OCI-LY1 (cell line): Measurements from ENCODE around the gene ZNF846.

Experiments
- H2AFZ ChIP-seq: fragments of 200-600 bp; sonication (generic), shearing (Covaris generic); 2 replicates; pipeline ENCODE4 v1.6.0; 2014; ENCODE audit warnings: antibody characterized with exemption, mild to moderate bottlenecking, low read length
- H3F3A ChIP-seq: fragments of 200-600 bp; sonication (generic), shearing (Covaris generic); 2 replicates; pipeline ENCODE4 v1.6.0; 2014; ENCODE audit warnings: mild to moderate bottlenecking, antibody characterized with exemption, low read length, moderate library complexity; ENCODE audit not compliant: insufficient read depth
- H3K27ac ChIP-seq: fragments of 200-600 bp; sonication (generic); 2 replicates; pipeline ENCODE4 v1.5.1; 2014; ENCODE audit warnings: low read length, mixed run types, mild to moderate bottlenecking, low read depth; ENCODE audit not compliant: poor library complexity, severe bottlenecking
- H3K27me3 ChIP-seq: fragments of 200-600 bp; sonication (generic); 2 replicates; pipeline ENCODE4 v1.6.0; 2014; ENCODE audit warnings: antibody characterized with exemption, mild to moderate bottlenecking, low read length, moderate library complexity; ENCODE audit not compliant: insufficient read depth
- H3K36me3 ChIP-seq: fragments of 200-600 bp; sonication (generic); 2 replicates; pipeline ENCODE4 v1.6.1; 2014; ENCODE audit warnings: mild to moderate bottlenecking, antibody characterized with exemption, low read length, moderate library complexity, mixed read lengths; ENCODE audit not compliant: insufficient read depth
- H3K4me1 ChIP-seq: fragments of 200-600 bp; sonication (generic); 2 replicates; pipeline ENCODE4 v1.5.1; 2014; ENCODE audit warnings: mild to moderate bottlenecking, low read length, moderate library complexity; ENCODE audit not compliant: insufficient read depth, severe bottlenecking
- H3K4me2 ChIP-seq: fragments of 200-600 bp; sonication (generic), shearing (Covaris generic); 2 replicates; pipeline ENCODE4 v1.6.1; 2014; ENCODE audit warnings: low read length
- H3K4me3 ChIP-seq: fragments of 200-600 bp; sonication (generic); 2 replicates; pipeline ENCODE4 v1.5.1; 2014; ENCODE audit warnings: low read length, low read depth, mild to moderate bottlenecking, mixed read lengths; ENCODE audit not compliant: poor library complexity, severe bottlenecking
- H3K79me2 ChIP-seq: fragments of 200-600 bp; shearing (Covaris generic); 2 replicates; pipeline ENCODE4 v1.6.1; 2016; ENCODE audit warnings: mixed run types, low read length, mixed read lengths; ENCODE audit not compliant: insufficient read depth
- H3K9ac ChIP-seq: fragments of 200-600 bp; sonication (generic), shearing (Covaris generic); 2 replicates; pipeline ENCODE4 v1.6.1; 2014; ENCODE audit warnings: mild to moderate bottlenecking, low read length, mixed read lengths
- H3K9me2 ChIP-seq: fragments of 200-600 bp; sonication (generic), shearing (Covaris generic); 2 replicates; pipeline ENCODE4 v1.6.1; 2014; ENCODE audit warnings: low read depth, mild to moderate bottlenecking, low read length, mixed read lengths
- H3K9me3 ChIP-seq: fragments of 200-600 bp; shearing (Covaris generic); 2 replicates; pipeline ENCODE4 v1.6.1; 2014; ENCODE audit warnings: low read length, mixed read lengths
- H4K20me1 ChIP-seq: fragments of 200-600 bp; sonication (generic), shearing (Covaris generic); 2 replicates; pipeline ENCODE4 v1.6.0; 2016; ENCODE audit warnings: mild to moderate bottlenecking, low read length; ENCODE audit not compliant: insufficient read depth
- CTCF ChIP-seq: fragments of 200-600 bp; sonication (generic), shearing (Covaris generic); IDR thresholded peaks from 2 replicates; pipeline ENCODE4 v1.5.1; 2017; ENCODE audit warnings: mild to moderate bottlenecking, antibody characterized with exemption, low read length, moderate library complexity, mixed read lengths
- EZH2 ChIP-seq: fragments of 200-600 bp; sonication (generic), shearing (Covaris generic); IDR thresholded peaks from 2 replicates; pipeline ENCODE4 v1.8.0; 2017; ENCODE audit warnings: borderline replicate concordance, mixed run types, mild to moderate bottlenecking, antibody characterized with exemption, low read length, moderate library complexity, mixed read lengths

ZNF846 gene

GRCh38 chr19:9808855-9809824 lies 40.6 kb upstream of the ZNF846 start:
- Histone ChIP-seq H3K9ac (peak overlapping the region; percentile 10; the same call in 1 of the 2 replicates), H3K27me3 (no peaks in the 10 kb centered on the region), H3K79me2 (no peaks in the 10 kb centered on the region), H4K20me1 (no peaks in the 10 kb centered on the region), H3K27ac (peak overlapping the region; percentile 73), H3K4me2 (no peak overlapping the region), H3K9me2 (no peaks in the 10 kb centered on the region), H3K4me3 (no peak overlapping the region), H3K4me1 (peaks cover 5% of the 10 kb centered on the region), H3K9me3 (no peaks in the 10 kb centered on the region), H2AFZ (no peak overlapping the region), H3F3A (no peaks in the 10 kb centered on the region; the same call in 1 of the 2 replicates), H3K36me3 (peaks cover 67% of the 10 kb centered on the region)
- no peak for TF ChIP-seq CTCF
- TF ChIP-seq EZH2, result no peak

DNA sequence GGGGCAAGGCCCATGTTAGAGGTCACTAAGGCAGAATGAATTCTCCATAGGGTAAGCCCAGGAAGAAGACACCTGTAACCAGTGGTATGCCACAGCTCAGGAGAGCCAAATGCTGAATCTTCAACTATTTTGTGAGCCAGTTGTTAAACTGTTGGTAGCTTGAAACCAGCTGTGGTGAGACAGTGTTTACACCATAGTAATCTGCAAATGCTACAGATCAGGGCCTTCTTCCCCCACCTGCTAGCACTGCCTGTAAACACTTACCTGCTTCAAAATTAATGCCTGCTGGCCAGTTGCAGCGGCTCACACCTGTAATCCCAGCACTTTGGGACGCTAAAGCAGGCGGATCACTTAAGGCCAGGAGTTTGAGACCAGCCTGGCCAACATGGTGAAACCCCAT lies 38.3 kb upstream of the ZNF846 start:
- H4K20me1 ChIP-seq, result no peaks in the 10 kb centered on the region
- no peaks in the 10 kb centered on the region for H3K9me2 ChIP-seq
- peaks cover 5% of the 10 kb centered on the region for H3K4me1 ChIP-seq
- H3K4me3 ChIP-seq, result no peak overlapping the region
- no peaks in the 10 kb centered on the region for H3K9me3 ChIP-seq
- H3K27ac ChIP-seq, result no peak overlapping the region
- no peak overlapping the region for H3K4me2 ChIP-seq
- no peak overlapping the region for H2AFZ ChIP-seq
- H3K36me3 ChIP-seq, result peaks cover 59% of the 10 kb centered on the region
- TF ChIP-seq CTCF, result no peak
- no peak for TF ChIP-seq EZH2
- no peaks in the 10 kb centered on the region for H3K79me2 ChIP-seq
- H3F3A ChIP-seq, result no peaks in the 10 kb centered on the region; the same call in 1 of the 2 replicates
- no peaks in the 10 kb centered on the region for H3K27me3 ChIP-seq
- no peak overlapping the region for H3K9ac ChIP-seq

GRCh38 chr19:9801976-9802375 lies 33.4 kb upstream of the ZNF846 start:
- H3F3A ChIP-seq, result no peaks in the 10 kb centered on the region; the same call in 1 of the 2 replicates
- no peaks in the 10 kb centered on the region for H3K4me1 ChIP-seq
- H3K4me3 ChIP-seq, result no peak overlapping the region
- no peak overlapping the region for H3K9ac ChIP-seq
- no peak overlapping the region for H3K27ac ChIP-seq
- TF ChIP-seq CTCF (no peak), EZH2 (no peak)
- H3K4me2 ChIP-seq, result no peak overlapping the region
- H3K79me2 ChIP-seq, result no peaks in the 10 kb centered on the region
- no peaks in the 10 kb centered on the region for H3K9me3 ChIP-seq
- H4K20me1 ChIP-seq, result no peaks in the 10 kb centered on the region
- no peaks in the 10 kb centered on the region for H3K9me2 ChIP-seq
- H3K27me3 ChIP-seq, result no peaks in the 10 kb centered on the region
- H2AFZ ChIP-seq, result no peak overlapping the region
- H3K36me3 ChIP-seq, result peaks cover 17% of the 10 kb centered on the region
